Natural killer cell (primary cell): ENCODE results near the gene TRANK1. TPM values are rescaled to one million over a fixed set of nuclear protein-coding genes. Genes with fewer than 3 reads are reported as not detected.
"Not testable (repeated sequence)": the region's sequence is repeated elsewhere in the genome, so short reads cannot be mapped to it uniquely, and the experiment has no call there.

Source experiments
- ATAC-seq, 3 donors: fragments of 150-1000 bp in 2 of 3; fragments of 200-7000 bp in 1 of 3; cut with Tn5 transposase; 1 replicate in 1 of 3; 2 replicates in 2 of 3; pipeline ENCODE4 v1.10.0; 2021; ENCODE audit warnings: mild to moderate bottlenecking in 2 of 3, moderate library complexity in 2 of 3
- DNase-seq, 2 donors: peaks; one replicate each; pipeline versions ENCODE4 v3.0.0 to v3.0.0-alpha.2; 2013 to 2021; ENCODE audit warnings: mixed read lengths in 1 of 2
- H3K27ac ChIP-seq: one replicate; pipeline ENCODE4 v1.5.1; 2013; ENCODE audit warnings: mild to moderate bottlenecking, low read length
- H3K27me3 ChIP-seq: one replicate; pipeline ENCODE4 v1.6.1; 2013; ENCODE audit warnings: low read length; ENCODE audit not compliant: control insufficient read depth, insufficient read depth
- H3K36me3 ChIP-seq: one replicate; pipeline ENCODE4 v1.6.1; 2013; ENCODE audit warnings: low read length; ENCODE audit not compliant: control insufficient read depth, insufficient read depth
- H3K4me1 ChIP-seq: one replicate; pipeline ENCODE4 v1.6.1; 2013; ENCODE audit warnings: low read length; ENCODE audit not compliant: control insufficient read depth, insufficient read depth
- H3K4me3 ChIP-seq: one replicate; pipeline ENCODE4 v1.5.1; 2013; ENCODE audit warnings: low read length
- H3K9me3 ChIP-seq: one replicate; pipeline ENCODE4 v1.6.1; 2013; ENCODE audit warnings: low read length; ENCODE audit not compliant: control insufficient read depth, insufficient read depth
- H3K27ac Mint-ChIP-seq, 2 donors: one replicate each; pipeline ENCODE4 v1.8.0; 2022; ENCODE audit warnings: mild to moderate bottlenecking in 2 of 2, mixed read lengths in 2 of 2, moderate library complexity in 1 of 2
- H3K27me3 Mint-ChIP-seq, 2 donors: one replicate each; pipeline ENCODE4 v1.8.0; 2022; ENCODE audit warnings: low read depth in 2 of 2, mixed read lengths in 2 of 2
- H3K36me3 Mint-ChIP-seq: one replicate; pipeline ENCODE4 v1.8.0; 2022; ENCODE audit warnings: mixed read lengths
- H3K4me1 Mint-ChIP-seq, 2 donors: one replicate each; pipeline ENCODE4 v1.8.0; 2022; ENCODE audit warnings: mixed read lengths in 2 of 2
- H3K4me3 Mint-ChIP-seq: one replicate; pipeline ENCODE4 v1.8.0; 2022; ENCODE audit warnings: mild to moderate bottlenecking, moderate library complexity, mixed read lengths
- H3K9me3 Mint-ChIP-seq, 2 donors: one replicate each; pipeline ENCODE4 v1.8.0; 2022; ENCODE audit warnings: mixed read lengths in 2 of 2
- CTCF ChIP-seq: fragments of 200-600 bp; IDR thresholded peaks from one replicate; pipeline ENCODE4 v1.8.0; 2022; ENCODE audit warnings: antibody characterized with exemption
- WGBS: methylation state at CpG from one replicate; pipeline ENCODE4 v1.1.7; 2013; ENCODE audit warnings: missing lambda C conversion rate; ENCODE audit not compliant: insufficient coverage; 5-methylcytosine and 5-hydroxymethylcytosine counted together
- intact Hi-C: fragments of 100-400 bp; cut with micrococcal nuclease; formaldehyde crosslinking; loops from one replicate; pipeline ENCODE4 v1.14.2; 2022
- total RNA-seq, 4 donors: library from RNA; stranded (reverse); fragments of 120-200 nt in 1 of 4; gene quantifications; one replicate each; pipeline versions ENCODE4 v1.2.3 to v1.2.4, GENCODE V29; 2013 to 2022

Gene TRANK1
- total RNA-seq, 3 donors from 2014 or later (not counting 1 experiment from before 2014, with no cell fraction given), result 105 to 158 (median 139) TPM

- Histone ChIP-seq H3K36me3 (no peaks in the 10 kb centered on the region), H3K27me3 (no peaks in the 10 kb centered on the region), H3K4me1 (no peaks in the 10 kb centered on the region), H3K27ac (no peak overlapping the region), H3K9me3 (no peaks in the 10 kb centered on the region), H3K4me3 (no peak overlapping the region)
- TF ChIP-seq CTCF, result no peak
- no peaks in the 10 kb centered on the region for H3K9me3 Mint-ChIP-seq
- no peak overlapping the region for H3K27ac Mint-ChIP-seq
- H3K4me1 Mint-ChIP-seq, result peaks cover 0 to 11% of the 10 kb centered on the region in 2 donors
- H3K4me3 Mint-ChIP-seq, result no peak overlapping the region
- ATAC-seq (no peak), DNase-seq (no peak)
- no peaks in the 10 kb centered on the region for H3K36me3 Mint-ChIP-seq
- 88% methylated on average over 1 of the region's 1 CpG for WGBS
- intact Hi-C loops, result loop anchor here (5.0 kb wide), 1 partner anchor 80 kb away; no protein-coding TSS in a partner anchor
- no peaks in the 10 kb centered on the region for H3K27me3 Mint-ChIP-seq
Observed at GRCh38 chr3:36957063-36957462, 12.2 kb upstream of the TRANK1 start.

GRCh38 chr3:36956155-36956554 lies 11.3 kb upstream of the TRANK1 start:
- Mint-ChIP-seq H3K27ac (no peak overlapping the region), H3K36me3 (no peaks in the 10 kb centered on the region), H3K4me3 (no peak overlapping the region), H3K9me3 (no peaks in the 10 kb centered on the region), H3K4me1 (peaks cover 0 to 11% of the 10 kb centered on the region in 2 donors), H3K27me3 (no peaks in the 10 kb centered on the region)
- Histone ChIP-seq H3K9me3 (no peaks in the 10 kb centered on the region), H3K27ac (no peak overlapping the region), H3K4me1 (no peaks in the 10 kb centered on the region), H3K4me3 (no peak overlapping the region), H3K36me3 (no peaks in the 10 kb centered on the region), H3K27me3 (no peaks in the 10 kb centered on the region)
- 92% methylated on average over 2 of the region's 3 CpGs for WGBS
- ATAC-seq (no peak), DNase-seq (no peak)
- intact Hi-C loops, result loop anchor here (5.0 kb wide), 1 partner anchor 79 kb away; no protein-coding TSS in a partner anchor
- no peak for TF ChIP-seq CTCF

GRCh38 chr3:36954452-36955134 lies 9.7 kb upstream of the TRANK1 start:
- no peak for ATAC-seq
- Histone ChIP-seq H3K36me3 (no peaks in the 10 kb centered on the region), H3K4me1 (no peaks in the 10 kb centered on the region), H3K4me3 (no peak overlapping the region), H3K27me3 (no peaks in the 10 kb centered on the region), H3K9me3 (no peaks in the 10 kb centered on the region), H3K27ac (no peak overlapping the region)
- H3K27ac Mint-ChIP-seq, result no peak overlapping the region
- H3K9me3 Mint-ChIP-seq, result no peaks in the 10 kb centered on the region
- H3K36me3 Mint-ChIP-seq, result no peaks in the 10 kb centered on the region
- H3K27me3 Mint-ChIP-seq, result no peaks in the 10 kb centered on the region
- no peak for DNase-seq
- intact Hi-C loops, result loop anchor here (5.0 kb wide), 1 partner anchor 77 kb away; no protein-coding TSS in a partner anchor
- H3K4me1 Mint-ChIP-seq, result peaks cover 0 to 11% of the 10 kb centered on the region in 2 donors
- TF ChIP-seq CTCF, result no peak
- no peak overlapping the region for H3K4me3 Mint-ChIP-seq

- H3K4me3 Mint-ChIP-seq, H3K27ac Mint-ChIP-seq, H3K9me3 Mint-ChIP-seq, intact Hi-C loops, H3K27me3 Mint-ChIP-seq, H3K36me3 Mint-ChIP-seq, ATAC-seq, DNase-seq, H3K4me3 ChIP-seq, H3K27ac ChIP-seq, H3K27me3 ChIP-seq, H3K36me3 ChIP-seq, H3K9me3 ChIP-seq: not testable (repeated sequence)
- 95% methylated on average over 4 of the region's 5 CpGs for WGBS
- peaks cover 18% of the 10 kb centered on the region for H3K4me1 ChIP-seq
- peaks cover 0 to 14% of the 10 kb centered on the region in 2 donors for H3K4me1 Mint-ChIP-seq
Observed at GRCh38 chr3:36947814-36948213, 3.0 kb upstream of the TRANK1 start.
